Activated CD4-positive, alpha-beta T cell treated with anti-CD3 and anti-CD28 coated beads, Interleukin-2, Interleukin-4, amounts not matched to agents 100 ng/mL and 50 ng/mL, durations not matched to agents 16 hours and 8 hours (primary cell): ENCODE data around the gene SHC1.
A peak's percentile ranks its signal among the peaks of the same experiment; 100 is the strongest.

Experiments
- DNase-seq: peaks from one replicate; pipeline ENCODE4 v3.0.0-alpha.2; 2020; ENCODE audit warnings: low spot score

Gene SHC1

GRCh38 chr1:154937085-154937987 lies 33.2 kb downstream of the SHC1 start:
- DNase-seq, result peak; percentile 92

GRCh38 chr1:154936555-154937084 lies 33.9 kb downstream of the SHC1 start, which contains the start of gene PMVK:
TSS of gene PMVK (minus strand) at chr1:154936719. CDS start at chr1:154936685, 34 bp downstream.
- peak; percentile 95 for DNase-seq

GRCh38 chr1:154935749-154936554 lies 34.6 kb downstream of the SHC1 start:
- no peak for DNase-seq

DNA sequence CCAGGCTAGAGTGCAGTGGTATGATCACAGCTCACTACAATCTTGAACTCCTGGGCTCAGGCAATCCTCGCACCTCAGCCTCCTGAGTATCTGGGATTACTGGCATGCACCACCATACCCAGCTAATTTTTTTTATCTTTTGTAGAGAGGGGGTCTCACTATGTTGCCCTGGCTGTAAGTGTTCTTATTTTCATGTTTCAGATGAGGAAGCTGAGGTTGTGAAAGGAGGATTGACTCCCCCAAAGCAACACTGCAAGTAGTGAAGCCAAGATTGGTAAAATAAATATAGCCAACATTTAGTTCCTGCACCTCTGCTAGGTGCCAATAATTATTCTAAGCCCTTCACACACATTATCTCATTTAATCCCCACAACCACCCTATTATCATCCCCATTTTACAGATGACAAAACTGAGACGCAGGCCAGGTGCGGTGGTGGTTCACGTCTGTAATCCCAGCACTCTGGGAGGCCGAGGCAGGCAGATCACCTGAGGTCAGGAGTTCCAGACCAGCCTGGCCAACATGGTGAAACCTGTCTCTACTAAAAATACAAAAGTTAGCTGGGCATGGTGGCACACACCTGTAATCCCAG lies 36.1 kb downstream of the SHC1 start:
- no peak for DNase-seq

- no peak for DNase-seq
These were observed 38.5 kb downstream of the SHC1 start for GRCh38 chr1:154931940-154932487.

- no peak for DNase-seq
These were observed 44.3 kb downstream of the SHC1 start for GRCh38 chr1:154926201-154926600.

DNA sequence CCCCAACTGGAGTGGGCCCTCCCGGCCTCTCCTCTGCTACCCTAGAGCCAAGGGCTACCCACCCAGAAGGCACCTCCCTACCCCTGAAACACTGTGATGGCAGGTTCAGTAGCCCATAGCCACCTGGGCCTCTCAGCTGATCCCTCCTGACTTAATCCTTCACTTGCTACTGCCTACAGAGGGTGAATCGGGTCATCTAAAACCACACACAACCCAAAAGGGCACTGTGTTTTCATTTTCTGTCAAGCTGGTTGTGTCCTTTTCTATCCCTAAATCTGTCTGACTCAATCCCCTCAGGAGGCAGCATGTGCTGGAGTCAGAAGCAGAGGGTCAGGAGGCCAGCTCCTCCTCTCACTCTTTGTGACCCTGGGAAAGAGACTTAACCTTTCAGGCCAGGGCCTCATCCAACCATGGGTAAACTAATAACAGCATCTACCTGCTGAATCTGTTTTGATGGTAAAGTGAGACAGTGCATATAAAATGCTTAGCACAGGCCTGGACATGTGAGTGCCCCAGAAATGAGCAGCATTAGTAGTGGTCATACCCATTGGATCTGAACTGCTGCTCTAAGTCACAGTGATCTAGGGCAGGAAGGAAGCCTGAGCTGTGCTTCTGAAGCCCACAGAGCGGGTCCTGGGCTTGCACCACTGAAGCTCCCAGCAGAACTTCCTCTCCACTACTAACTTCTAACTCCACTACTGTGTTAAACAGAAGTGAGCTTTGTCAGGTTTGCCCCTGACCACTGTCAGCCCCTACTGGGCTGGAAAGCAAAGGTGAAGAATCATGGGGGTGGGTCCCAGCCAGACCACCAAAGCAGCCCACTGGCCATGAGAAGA lies 45.0 kb downstream of the SHC1 start:
- DNase-seq, result no peak

DNA sequence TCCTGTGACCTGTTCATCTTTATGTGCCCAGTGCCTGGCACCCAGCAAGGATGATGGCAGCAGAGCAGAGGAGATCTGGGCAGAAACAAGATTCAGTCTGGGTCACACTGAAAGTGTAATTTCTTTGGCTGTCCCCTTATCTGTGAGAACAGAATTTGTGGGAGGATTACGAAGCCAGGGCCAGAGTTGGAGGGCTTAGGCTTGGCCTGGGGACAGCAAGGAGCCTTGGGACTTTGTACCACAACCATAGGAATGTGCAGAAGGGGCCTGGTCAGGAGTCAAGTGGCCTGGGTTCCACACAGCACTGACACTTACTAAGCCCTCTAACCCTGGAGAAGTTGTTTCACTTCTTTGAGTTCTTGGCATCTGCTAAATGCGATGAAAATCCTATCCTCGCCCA lies 46.9 kb downstream of the SHC1 start:
- DNase-seq, result no peak

DNA sequence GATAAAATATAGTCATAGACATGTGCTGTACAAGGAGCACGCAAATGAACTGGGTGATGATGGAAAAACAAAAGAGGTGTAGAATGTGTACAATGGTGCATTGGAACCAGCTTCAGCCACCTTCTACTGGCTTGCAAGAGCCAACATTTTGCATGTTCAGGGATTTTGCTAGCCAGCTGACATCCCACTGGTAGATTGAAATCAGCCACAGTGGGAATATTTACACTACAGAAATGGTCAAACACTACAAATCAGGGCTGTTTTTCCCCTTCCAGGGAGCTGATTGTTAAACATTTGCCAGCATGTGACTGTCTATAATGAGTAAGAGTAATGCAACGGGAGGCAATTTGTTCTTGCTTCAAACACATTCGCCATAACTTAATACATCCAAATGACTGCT lies 57.3 kb downstream of the SHC1 start:
- no peak for DNase-seq

- no peak for DNase-seq
These were observed 57.8 kb downstream of the SHC1 start for GRCh38 chr1:154912755-154913154.
